ENCODE results near the gene FAM210A. TPM values are rescaled to one million over a fixed set of nuclear protein-coding genes. Genes with fewer than 3 reads are reported as not detected.

Gene FAM210A
- total and polyA plus RNA-seq, 2 experiments from 2014 or later: 17.2 to 17.9 TPM

DNA sequence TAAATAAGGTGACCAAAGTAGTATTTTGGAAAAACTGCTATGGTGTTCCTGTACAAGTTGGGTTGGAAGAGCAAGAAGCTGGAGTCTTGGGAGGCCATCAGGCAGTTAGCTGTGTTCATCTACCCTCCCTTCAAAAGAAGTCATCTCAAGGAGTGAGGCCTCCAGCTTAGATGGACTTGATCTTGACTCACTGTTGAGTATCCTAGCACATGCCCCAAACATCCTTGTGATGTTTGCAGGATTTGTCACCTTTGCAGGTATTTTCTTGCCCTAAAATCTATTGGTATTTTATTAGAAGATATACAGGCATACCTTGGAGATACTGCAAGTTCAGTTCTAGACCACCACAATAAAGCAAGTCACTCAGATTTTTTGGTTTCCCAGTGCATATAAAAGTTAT is 30.3 kb upstream of the FAM210A start:
- Mint-ChIP-seq H3K36me3 (ENCODE audit: low read depth) (peaks cover 59% of the 10 kb centered on the region), H3K9me3 (no peaks in the 10 kb centered on the region), H3K27me3 (ENCODE audit: insufficient read depth, low read depth, poor library complexity) (no peaks in the 10 kb centered on the region), H3K4me1 (no peaks in the 10 kb centered on the region), H3K27ac (no peak overlapping the region), H3K4me3 (no peak overlapping the region)
- no peak overlapping the region for H3K27ac ChIP-seq (ENCODE audit: low read depth)
- no peaks in the 10 kb centered on the region for H3K9me2 ChIP-seq (ENCODE audit: insufficient read depth)
- H3K4me3 ChIP-seq: no peak overlapping the region
- no peak overlapping the region for H2AFZ ChIP-seq
- H3K4me1 ChIP-seq (ENCODE audit: insufficient read depth): no peaks in the 10 kb centered on the region
- DNase-seq (ENCODE audit: low spot score) (no peak), ATAC-seq (no peak)
- peaks cover 30% of the 10 kb centered on the region for H3K36me3 ChIP-seq (ENCODE audit: insufficient read depth)
- H4K20me1 ChIP-seq (replicated peaks; ENCODE audit: insufficient read depth): no peaks in the 10 kb centered on the region
- no peaks in the 10 kb centered on the region for H3K79me2 ChIP-seq (replicated peaks; ENCODE audit: insufficient read depth)
- TF ChIP-seq, protein P1, sequence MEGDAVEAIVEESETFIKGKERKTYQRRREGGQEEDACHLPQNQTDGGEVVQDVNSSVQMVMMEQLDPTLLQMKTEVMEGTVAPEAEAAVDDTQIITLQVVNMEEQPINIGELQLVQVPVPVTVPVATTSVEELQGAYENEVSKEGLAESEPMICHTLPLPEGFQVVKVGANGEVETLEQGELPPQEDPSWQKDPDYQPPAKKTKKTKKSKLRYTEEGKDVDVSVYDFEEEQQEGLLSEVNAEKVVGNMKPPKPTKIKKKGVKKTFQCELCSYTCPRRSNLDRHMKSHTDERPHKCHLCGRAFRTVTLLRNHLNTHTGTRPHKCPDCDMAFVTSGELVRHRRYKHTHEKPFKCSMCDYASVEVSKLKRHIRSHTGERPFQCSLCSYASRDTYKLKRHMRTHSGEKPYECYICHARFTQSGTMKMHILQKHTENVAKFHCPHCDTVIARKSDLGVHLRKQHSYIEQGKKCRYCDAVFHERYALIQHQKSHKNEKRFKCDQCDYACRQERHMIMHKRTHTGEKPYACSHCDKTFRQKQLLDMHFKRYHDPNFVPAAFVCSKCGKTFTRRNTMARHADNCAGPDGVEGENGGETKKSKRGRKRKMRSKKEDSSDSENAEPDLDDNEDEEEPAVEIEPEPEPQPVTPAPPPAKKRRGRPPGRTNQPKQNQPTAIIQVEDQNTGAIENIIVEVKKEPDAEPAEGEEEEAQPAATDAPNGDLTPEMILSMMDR (conservative IDR thresholded peaks at IDR 0.05; ENCODE audit: low read depth in 2 of 2): no peak
- TF ChIP-seq ZNF114 (CRISPR knock-in tag; IDR thresholded peaks at IDR 0.05) (no peak), CREB1 (CRISPR knock-in tag; IDR thresholded peaks at IDR 0.05; ENCODE audit: low read depth) (no peak), EZH2 (IDR thresholded peaks at IDR 0.05; ENCODE audit: low read depth, unreplicated experiment) (no peak)
- TF ChIP-seq, protein P2, sequence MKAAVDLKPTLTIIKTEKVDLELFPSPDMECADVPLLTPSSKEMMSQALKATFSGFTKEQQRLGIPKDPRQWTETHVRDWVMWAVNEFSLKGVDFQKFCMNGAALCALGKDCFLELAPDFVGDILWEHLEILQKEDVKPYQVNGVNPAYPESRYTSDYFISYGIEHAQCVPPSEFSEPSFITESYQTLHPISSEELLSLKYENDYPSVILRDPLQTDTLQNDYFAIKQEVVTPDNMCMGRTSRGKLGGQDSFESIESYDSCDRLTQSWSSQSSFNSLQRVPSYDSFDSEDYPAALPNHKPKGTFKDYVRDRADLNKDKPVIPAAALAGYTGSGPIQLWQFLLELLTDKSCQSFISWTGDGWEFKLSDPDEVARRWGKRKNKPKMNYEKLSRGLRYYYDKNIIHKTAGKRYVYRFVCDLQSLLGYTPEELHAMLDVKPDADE (IDR thresholded peaks at IDR 0.05): no peak
- no peak overlapping the region for H3K4me2 ChIP-seq
- H3K27me3 ChIP-seq (ENCODE audit: insufficient read depth): no peaks in the 10 kb centered on the region
- no peaks in the 10 kb centered on the region for H3F3A ChIP-seq (replicated peaks; ENCODE audit: low read depth)

DNA sequence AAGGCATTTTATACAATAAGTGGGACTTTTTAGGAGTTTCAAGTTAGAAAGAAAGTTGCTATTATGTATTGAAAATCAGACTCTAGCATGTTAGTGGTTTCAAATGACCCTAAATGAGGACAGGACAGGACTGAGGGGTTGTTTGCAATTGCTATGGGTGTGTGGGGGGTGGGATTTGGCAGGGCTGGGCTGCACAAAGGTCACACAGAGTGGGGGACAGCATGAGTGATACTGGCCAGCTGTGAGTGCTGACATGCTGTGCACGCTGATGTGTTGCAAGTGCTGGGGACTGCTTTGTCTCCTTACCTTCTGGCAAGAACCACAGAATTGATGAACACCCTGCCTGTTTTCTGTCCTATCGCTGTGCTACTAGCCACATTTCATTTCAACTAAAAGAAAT is 29.9 kb upstream of the FAM210A start:
- H4K20me1 ChIP-seq (replicated peaks; ENCODE audit: insufficient read depth): no peaks in the 10 kb centered on the region
- no peaks in the 10 kb centered on the region for H3K79me2 ChIP-seq (replicated peaks; ENCODE audit: insufficient read depth)
- no peaks in the 10 kb centered on the region for H3K4me1 ChIP-seq (ENCODE audit: insufficient read depth)
- no peaks in the 10 kb centered on the region for H3K9me2 ChIP-seq (ENCODE audit: insufficient read depth)
- H3K27ac ChIP-seq (ENCODE audit: low read depth): no peak overlapping the region
- no peak overlapping the region for H3K4me2 ChIP-seq
- no peak overlapping the region for H3K4me3 Mint-ChIP-seq
- H3K36me3 Mint-ChIP-seq (ENCODE audit: low read depth): peaks cover 60% of the 10 kb centered on the region
- H3K27me3 Mint-ChIP-seq (ENCODE audit: insufficient read depth, low read depth, poor library complexity): no peaks in the 10 kb centered on the region
- no peak overlapping the region for H3K4me3 ChIP-seq
- no peak overlapping the region for H2AFZ ChIP-seq
- H3F3A ChIP-seq (replicated peaks; ENCODE audit: low read depth): no peaks in the 10 kb centered on the region
- no peak overlapping the region for H3K27ac Mint-ChIP-seq
- no peaks in the 10 kb centered on the region for H3K9me3 Mint-ChIP-seq
- no peaks in the 10 kb centered on the region for H3K4me1 Mint-ChIP-seq
- H3K27me3 ChIP-seq (ENCODE audit: insufficient read depth): no peaks in the 10 kb centered on the region
- peaks cover 30% of the 10 kb centered on the region for H3K36me3 ChIP-seq (ENCODE audit: insufficient read depth)
- DNase-seq (ENCODE audit: low spot score): no peak
- no peak for ATAC-seq
- TF ChIP-seq, protein P3, sequence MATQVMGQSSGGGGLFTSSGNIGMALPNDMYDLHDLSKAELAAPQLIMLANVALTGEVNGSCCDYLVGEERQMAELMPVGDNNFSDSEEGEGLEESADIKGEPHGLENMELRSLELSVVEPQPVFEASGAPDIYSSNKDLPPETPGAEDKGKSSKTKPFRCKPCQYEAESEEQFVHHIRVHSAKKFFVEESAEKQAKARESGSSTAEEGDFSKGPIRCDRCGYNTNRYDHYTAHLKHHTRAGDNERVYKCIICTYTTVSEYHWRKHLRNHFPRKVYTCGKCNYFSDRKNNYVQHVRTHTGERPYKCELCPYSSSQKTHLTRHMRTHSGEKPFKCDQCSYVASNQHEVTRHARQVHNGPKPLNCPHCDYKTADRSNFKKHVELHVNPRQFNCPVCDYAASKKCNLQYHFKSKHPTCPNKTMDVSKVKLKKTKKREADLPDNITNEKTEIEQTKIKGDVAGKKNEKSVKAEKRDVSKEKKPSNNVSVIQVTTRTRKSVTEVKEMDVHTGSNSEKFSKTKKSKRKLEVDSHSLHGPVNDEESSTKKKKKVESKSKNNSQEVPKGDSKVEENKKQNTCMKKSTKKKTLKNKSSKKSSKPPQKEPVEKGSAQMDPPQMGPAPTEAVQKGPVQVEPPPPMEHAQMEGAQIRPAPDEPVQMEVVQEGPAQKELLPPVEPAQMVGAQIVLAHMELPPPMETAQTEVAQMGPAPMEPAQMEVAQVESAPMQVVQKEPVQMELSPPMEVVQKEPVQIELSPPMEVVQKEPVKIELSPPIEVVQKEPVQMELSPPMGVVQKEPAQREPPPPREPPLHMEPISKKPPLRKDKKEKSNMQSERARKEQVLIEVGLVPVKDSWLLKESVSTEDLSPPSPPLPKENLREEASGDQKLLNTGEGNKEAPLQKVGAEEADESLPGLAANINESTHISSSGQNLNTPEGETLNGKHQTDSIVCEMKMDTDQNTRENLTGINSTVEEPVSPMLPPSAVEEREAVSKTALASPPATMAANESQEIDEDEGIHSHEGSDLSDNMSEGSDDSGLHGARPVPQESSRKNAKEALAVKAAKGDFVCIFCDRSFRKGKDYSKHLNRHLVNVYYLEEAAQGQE (IDR thresholded peaks at IDR 0.05; ENCODE audit: unreplicated experiment): no peak
- TF ChIP-seq, protein P1 (conservative IDR thresholded peaks at IDR 0.05; ENCODE audit: low read depth in 2 of 2): no peak
- no peak for TF ChIP-seq POLR2AphosphoS5 (IDR thresholded peaks at IDR 0.05; ENCODE audit: low read depth)
- TF ChIP-seq EZH2phosphoT487 (IDR thresholded peaks at IDR 0.05; ENCODE audit: unreplicated experiment): no peak
- TF ChIP-seq ZNF114 (CRISPR knock-in tag; IDR thresholded peaks at IDR 0.05): no peak
- TF ChIP-seq, protein P2 (IDR thresholded peaks at IDR 0.05): no peak
- no peak for TF ChIP-seq ZNF331 (CRISPR knock-in tag; IDR thresholded peaks at IDR 0.05; ENCODE audit: low read depth)

All from GM23338 (cell line).